ENCODE measurements around the gene METTL24.

DNA sequence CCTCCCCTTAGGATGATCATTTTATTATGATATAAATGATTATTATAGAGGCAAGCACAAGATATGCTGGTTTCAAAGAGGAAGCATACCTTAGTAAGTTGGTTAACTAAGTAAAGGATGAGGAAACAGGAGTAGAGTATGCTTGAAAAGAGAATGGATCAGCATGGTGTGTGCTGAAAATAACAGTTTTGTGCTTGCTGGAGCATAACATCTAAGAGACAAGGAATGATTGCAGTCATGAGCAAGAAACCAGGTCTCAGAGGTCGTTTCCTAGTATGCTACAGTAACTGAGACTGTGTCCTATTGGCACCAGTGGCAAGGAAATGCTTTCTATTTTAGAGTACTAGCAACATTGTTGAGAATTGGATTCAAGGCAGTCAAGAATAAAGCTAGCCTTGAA, 143.8 kb downstream of the METTL24 start:
- TF ChIP-seq, protein P1, sequence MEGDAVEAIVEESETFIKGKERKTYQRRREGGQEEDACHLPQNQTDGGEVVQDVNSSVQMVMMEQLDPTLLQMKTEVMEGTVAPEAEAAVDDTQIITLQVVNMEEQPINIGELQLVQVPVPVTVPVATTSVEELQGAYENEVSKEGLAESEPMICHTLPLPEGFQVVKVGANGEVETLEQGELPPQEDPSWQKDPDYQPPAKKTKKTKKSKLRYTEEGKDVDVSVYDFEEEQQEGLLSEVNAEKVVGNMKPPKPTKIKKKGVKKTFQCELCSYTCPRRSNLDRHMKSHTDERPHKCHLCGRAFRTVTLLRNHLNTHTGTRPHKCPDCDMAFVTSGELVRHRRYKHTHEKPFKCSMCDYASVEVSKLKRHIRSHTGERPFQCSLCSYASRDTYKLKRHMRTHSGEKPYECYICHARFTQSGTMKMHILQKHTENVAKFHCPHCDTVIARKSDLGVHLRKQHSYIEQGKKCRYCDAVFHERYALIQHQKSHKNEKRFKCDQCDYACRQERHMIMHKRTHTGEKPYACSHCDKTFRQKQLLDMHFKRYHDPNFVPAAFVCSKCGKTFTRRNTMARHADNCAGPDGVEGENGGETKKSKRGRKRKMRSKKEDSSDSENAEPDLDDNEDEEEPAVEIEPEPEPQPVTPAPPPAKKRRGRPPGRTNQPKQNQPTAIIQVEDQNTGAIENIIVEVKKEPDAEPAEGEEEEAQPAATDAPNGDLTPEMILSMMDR (conservative IDR thresholded peaks at IDR 0.05 in 1 of 2, IDR thresholded peaks at IDR 0.05 in 1 of 2; ENCODE audit: low read depth in 1 of 2, low read length in 2 of 2), result no peak
- no peak for TF ChIP-seq EZH2 (IDR thresholded peaks at IDR 0.05; ENCODE audit: low read length, missing control alignments)

Measured in fibroblast of lung (primary cell).